ENCODE results near the gene FAM168A.
A peak's percentile ranks its signal among the peaks of the same experiment; 100 is the strongest.
"Not testable (repeated sequence)": the region's sequence is repeated elsewhere in the genome, so short reads cannot be mapped to it uniquely, and the experiment has no call there.

Gene FAM168A

DNA sequence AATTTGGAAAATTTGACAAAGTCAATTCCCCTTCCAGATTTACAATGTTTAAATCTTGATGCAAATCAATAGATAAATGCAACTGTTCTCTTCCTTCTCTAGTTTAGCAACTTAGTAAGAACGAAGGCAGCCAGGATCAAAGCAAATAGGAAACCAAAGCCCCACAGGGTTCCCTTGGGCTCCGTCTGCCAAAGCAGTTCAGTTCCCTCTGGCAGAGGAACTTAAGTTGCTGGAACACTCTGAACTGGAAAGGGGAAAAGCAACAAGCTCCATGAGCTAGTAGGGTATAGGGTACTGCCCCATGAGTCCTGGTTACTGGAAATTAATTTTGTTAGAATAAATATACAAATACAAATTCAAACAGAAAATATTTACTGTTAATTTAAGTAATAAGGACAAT, 130.4 kb downstream of the FAM168A start:
- DNase-seq (ENCODE audit: low spot score), result no peak

DNA sequence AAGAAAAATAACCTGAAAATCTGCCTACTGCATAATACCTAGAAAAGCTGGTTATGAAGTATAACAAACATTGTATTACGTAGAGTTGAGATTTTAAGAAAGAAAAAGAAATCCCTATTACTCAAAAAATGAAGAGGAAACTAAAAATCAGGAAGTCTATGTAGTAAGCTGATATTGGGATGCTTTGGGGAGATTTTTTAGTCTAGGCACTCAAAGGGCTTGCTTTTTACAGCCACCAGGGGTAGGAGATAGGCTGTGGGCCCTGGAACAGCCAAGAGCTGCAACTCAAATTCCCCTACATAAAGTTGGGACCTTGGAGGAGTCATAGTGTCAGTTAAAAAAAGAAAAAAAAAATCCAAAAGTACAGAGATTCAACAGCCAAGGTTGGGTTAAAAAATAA, 131.3 kb downstream of the FAM168A start:
- DNase-seq (ENCODE audit: low spot score), result no peak

DNA sequence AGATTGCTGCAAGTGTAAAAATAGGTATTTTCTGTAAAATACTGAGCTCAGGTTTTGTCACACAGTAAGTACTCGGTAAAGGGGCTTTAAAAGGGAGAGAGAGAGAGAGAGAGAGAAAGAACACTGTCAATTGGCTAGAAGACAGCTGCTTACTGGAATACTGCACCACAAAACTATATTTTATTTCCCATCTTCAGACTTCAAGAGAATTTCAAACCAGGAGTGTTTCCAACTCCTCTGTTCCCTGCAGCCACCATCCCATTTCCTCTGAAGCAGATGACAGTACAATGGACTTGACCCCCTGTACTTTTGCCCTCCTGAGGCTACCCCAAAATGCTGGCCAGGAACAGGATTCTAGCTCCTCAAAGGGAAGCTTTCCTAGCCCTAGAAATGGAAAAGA, 132.0 kb downstream of the FAM168A start:
- no peak for DNase-seq (ENCODE audit: low spot score)

DNA sequence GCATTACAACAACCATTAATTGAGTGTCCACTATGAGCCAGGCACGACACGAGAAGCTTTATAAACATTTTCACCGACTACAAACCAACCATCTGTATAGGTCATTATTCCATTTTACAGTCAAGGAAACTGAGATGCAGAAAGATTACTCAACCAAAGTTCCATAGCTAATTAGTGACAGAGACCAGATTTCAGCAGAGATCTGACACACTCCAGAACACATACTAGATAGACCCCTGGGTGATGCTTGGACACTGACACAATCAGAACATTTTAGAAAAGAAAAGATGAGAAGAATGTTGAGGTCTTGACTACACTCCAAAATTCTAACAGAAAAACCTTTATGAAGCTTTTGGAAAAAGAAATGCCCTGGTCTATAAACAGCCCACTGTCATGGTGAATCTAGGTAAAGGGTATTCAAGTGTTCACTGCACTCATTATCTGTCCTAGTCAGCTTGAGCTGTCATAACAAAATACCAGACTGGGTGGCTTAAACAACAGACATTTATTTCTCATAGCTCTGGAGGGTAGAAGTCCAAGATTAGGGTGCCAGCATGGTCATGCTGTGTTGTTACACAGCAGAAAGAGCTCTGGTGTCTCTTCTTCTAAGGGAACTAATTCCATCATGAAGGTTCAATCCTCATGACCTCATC, 132.8 kb downstream of the FAM168A start:
- DNase-seq (ENCODE audit: low spot score), result no peak

DNA sequence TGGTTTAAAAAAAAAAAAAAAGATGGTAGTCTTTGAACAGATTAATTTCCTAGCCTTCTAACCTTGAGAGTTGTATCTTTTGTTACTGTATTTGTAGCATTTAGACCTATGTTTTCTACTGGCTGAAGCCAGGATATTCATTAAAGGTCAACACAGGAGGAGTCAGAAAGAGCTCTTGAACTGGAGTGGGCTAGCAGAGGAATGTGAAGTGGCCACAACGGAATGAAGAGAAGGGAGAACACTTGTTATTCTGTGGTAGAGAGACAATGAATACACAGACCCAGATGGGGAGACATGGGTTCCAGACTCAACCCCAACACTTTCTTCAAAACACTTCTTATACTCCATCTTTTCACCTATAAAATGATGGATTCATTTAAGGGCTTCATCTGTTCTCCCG, 133.6 kb downstream of the FAM168A start:
- no peak for DNase-seq (ENCODE audit: low spot score)

DNA sequence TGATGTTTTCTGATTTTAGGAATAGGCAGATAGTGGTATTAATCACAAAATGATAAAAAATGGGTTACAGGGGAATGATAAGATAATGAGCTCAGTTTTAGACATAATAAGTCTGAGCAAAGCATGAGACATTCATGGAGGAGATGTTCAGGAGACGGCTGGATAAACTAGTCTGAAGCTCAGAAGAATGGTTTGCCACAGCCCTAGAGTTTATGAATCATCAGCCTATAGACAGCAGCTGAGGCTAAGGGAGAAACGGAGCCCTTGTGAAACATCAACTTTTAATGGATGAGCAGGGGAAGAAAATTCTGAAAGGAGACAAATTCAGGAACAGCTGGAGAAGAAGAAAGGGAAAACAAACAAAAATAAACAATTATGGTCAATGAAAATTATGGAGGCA, 134.6 kb downstream of the FAM168A start:
- DNase-seq (ENCODE audit: low spot score), result no peak

DNA sequence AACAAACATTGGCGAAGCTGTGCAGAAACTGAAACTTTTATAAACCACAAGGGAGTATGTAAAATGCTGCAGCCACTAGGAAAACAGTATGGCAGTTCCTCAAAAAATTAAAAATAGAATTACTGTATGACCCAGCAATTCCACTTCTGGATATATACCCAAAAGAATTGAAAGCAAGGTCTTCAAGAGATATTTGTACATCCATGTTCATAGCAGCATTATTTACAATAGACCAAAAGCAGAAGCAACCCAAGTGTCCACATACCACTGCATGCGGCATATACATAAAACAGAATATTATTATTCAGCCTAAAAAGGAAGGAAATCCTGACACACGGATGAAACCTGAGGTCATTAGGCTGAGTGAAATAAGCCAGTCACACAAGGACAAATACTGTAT, 135.9 kb downstream of the FAM168A start:
- no peak for DNase-seq (ENCODE audit: low spot score)

DNA sequence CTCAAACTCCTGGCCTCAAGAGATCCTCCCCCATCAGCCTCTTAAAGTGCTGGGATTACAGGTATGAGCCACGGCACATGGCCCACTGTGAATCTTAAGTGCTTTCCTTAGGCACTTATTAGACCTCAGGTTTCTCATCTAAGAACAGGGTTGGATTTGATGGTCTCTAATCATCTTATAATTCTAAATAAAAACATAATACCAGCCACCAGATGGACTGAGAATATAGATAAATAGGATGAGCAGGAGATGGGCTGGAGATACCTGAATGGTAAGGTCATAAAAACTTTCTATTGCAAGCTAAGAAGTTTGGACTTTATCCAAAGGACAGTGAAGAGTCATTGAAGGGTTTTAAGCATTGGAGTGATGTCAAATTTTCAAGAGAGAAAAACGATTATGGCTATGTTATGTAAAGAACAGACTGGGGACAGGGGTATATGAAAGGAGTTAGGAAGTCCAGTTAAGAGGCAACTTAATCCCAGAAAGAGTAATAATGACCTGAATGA, 136.5 kb downstream of the FAM168A start:
- DNase-seq (ENCODE audit: low spot score), result no peak

DNA sequence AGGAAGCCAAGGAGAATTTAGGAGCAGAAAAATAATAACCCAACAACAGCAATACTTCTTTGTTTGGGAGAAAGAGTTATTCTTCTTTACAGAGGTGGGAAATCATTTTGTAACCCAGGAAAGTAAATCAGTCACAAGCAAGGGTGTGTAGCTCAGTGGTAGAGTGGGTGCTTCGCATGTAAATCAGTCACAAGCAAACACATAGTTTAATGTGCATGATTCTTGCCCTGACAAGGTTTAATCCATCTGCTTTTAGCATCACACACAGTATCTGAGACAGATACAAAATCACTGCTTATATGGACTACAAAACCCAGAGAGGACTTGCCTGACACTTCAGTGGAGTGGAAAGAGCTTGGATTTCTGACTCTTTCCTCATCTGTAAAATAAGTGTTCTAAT, 139.7 kb downstream of the FAM168A start:
- no peak for DNase-seq (ENCODE audit: low spot score)

DNA sequence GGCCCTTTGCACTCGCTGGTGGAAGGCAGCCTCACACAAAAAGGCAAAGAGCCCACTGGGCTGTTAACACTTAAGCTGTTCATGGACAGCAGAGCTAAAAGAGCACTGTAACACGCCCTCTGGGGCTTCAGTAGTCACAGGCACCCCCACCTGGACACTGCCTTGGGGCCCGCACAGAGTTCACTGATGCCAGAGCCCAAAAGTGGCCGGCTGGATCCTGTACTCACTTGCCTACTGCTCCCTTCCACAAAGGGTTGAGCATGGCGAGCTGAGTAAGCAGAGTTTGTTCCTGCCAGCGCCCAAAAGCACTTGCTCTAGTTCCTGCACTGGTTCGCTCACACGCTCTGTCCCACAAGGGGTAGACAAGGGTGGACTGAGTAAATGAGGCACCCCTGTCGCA, 142.9 kb downstream of the FAM168A start:
- DNase-seq (ENCODE audit: low spot score), result no peak

DNA sequence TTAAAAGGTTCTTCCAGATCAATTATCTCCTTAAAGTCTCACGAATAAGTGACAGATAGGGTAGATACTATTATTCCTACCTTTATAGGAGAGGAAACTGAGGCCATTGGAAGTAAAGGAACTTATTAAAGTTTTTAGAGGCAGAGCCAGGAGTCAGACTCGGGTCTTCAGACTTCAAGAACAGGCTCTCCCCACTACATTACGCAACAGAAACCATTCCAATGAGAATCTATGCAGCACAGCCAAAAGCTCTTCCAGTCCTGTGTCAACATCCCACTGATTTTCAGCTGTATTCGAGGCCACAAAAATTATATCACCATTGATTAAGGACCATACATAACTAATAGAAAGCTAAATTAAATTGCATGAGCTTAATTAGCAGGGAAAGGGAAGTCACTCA, 144.3 kb downstream of the FAM168A start:
- DNase-seq (ENCODE audit: low spot score), result no peak

DNA sequence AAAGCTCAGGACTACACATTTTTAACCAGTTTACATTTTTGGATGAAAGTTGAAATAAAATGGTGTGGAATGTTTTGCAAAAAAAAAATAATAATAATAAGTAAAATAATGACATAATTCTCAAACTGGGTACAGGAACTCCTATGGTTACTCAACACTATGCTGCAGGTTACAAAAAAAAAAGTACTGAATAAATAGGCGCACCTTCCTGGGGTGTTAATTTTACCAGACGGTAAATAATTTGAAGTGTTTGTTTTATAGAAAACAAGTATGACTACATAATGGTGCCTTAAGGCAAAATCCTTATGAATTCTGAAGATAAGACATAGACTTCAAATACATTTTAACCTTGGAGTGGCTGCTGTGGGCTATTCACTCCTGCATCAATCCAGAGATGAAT, 145.2 kb downstream of the FAM168A start:
- DNase-seq (ENCODE audit: low spot score), result no peak

DNA sequence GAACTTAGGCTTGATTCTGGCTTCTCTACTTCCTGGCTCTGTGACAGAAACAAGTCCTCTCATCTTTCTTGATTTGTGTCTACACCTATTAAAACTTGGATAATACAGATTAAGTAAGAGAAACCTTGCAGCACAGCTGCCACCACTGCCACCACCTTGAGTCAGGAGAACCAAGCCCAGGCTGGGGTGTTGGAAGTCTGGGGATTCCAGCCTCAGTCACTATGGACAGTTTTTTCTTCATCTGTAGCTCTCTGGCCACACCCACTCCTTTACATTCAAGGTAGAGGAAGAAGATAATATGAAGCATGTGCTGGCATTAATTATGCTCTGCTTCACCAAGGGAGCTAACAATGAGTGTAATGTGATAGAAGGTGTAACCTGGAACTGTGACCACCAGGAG, 146.0 kb downstream of the FAM168A start:
- no peak for DNase-seq (ENCODE audit: low spot score)

DNA sequence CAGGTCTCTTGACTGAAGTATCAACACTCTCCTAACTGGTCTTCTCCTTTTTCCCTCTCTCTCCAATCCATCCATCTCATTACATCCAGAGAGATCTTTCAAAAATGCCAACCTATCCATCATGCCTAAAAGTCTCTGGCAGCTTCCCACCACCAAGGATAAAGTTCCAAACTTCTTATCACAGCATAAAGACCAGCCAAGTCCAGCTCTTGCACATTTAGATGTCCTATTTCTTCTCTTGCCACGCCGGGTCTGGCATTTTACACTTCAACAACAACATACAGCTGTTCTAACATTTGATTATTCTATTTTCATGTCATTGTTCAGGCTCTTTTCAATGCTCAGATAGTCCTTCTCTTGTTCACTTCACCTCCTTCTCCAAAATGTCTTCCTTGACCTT, 151.1 kb downstream of the FAM168A start:
- no peak for DNase-seq (ENCODE audit: low spot score)

DNA sequence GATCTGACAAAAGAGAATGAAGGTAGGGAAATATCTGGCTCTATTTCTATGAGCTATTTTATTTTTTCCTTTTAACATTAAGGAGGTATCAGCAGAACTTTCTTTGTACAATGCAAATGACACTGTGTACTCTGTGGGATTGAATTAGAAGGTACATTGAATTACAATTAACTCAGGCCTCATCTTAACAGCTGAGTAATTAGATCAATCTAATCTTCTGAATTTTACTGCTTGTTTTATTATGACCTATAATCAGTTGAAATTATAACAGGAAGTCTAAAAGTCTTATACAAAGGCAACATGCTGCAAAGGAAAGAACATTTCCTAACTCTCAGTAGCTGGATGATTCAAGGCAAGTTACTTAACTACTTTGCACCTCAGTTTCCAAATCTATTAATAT, 151.9 kb downstream of the FAM168A start:
- no peak for DNase-seq (ENCODE audit: low spot score)

DNA sequence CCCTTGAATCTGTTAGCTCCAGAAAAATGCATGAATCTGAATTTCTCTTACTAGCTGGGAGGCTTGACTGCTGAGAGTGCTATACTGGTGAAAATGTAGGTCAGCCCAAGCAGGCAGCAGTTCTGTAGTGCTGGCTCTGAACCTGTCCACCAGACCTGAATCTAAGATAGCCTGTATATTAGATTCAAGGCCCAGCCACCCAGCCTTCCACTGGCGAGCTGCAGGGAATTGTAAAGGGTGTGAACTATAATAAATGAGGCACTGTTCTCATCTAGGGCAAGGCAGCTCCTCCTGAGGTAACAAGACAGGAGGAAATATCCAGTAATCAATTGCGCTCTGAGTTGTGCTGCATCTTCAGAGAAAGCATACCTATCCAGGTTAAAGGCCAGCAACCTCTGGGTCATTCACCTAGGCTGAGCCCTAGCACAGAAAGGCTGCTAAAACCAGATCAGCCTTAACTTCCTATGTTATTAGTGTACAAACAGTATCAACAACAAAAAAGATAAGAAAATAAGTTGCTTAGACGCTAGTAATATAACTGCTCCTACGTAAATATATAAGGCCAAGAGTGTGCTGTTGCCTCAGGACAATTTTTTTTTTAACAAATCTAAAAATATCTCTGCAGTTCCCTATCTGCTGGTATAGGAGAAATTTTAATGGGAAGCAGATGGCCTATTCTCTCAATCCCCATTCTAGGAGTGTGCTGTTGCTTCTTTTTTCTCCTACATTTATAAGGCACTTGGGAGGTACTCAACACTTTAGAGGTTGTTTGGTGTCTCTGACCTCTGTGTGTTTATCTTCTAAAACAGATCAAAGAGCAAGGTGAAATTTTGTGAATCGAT, 158.7 kb downstream of the FAM168A start:
- no peak for DNase-seq (ENCODE audit: low spot score)

DNA sequence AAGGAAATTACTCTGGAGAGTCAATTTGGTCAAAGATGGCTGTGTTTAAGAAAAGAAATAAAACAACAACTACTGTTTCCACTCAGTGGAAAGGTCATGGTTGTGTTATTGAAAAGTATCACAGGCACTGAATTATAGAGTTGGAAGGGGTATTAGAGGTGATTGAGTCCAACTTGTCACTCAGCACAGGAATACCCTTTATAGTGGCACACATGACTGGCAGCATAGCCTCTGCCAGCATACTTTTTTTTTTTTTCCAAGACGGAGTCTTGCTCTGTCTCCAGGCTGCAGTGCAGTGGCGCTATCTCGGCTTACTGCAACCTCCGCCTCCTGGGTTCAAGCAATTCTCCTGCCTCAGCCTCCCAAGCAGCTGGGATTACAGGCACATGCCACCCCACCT, 161.1 kb downstream of the FAM168A start:
- DNase-seq (ENCODE audit: low spot score), result not testable (repeated sequence)

DNA sequence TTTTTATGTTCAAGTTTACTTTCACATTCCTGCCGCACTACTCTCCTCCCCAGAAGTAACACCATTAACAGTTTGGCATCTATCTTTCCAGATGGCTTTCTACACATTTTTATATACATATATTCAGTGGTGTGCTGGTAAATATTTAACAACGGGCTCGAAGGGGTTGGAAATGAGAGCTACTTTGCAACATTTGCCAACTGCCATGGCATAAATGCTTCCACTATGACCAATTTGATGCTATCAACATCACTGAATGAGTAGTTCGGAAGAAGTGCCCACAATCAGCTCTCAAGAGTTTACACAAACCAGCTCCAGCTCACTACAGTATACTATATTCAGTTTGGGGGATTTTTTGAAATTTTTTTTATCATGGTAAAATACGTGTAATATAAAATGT, 166.5 kb downstream of the FAM168A start:
- peak; percentile 63 for DNase-seq (ENCODE audit: low spot score)

DNA sequence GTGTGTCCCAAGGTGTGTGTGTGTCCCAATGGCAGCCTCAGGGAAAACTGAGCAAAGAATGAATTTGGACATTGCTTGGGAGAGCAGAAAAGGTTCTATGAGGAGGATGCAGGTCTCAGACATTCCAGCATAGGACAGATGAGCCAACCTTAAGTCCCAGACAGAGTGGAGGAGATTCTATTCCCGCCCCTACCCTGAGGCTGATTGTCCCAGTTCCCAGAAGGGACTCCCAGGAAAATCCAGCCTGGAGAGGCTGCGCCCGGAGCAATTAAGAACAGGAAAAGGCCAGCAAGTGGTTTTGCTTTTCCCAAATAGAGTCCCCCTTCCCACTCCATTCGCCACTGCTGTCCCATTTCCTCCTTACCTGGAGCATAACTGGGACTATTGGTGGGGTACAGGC, 167.6 kb downstream of the FAM168A start:
- no peak for DNase-seq (ENCODE audit: low spot score)

DNA sequence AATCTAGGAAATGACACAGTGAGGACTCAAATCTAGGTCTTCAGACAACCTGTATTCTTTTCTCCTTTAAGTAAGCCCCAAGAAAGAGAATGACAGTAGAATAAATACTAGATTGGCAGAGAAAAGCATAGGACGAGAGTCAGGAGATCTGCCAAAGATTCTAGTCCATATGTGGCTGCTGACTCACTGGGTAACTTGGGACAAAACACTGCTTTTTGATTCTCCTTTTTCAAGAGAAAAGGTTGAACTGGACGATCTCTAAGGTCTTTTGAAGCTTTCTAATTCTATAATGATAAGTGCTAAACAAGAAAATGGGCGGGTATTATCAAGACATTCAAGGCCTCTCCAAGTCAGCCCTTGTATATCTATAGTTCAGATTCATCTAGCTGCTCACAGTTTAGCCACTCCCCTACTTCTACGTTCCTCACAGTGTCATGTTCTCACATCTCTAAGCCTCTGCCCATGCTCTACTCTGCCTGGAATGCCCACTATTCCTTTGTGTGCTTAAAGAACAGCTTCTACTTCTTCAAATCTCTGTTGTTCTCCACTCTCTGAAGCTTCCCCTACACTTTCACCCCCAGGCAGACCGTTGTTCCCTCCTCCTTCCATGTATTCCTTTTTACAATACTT, 168.7 kb downstream of the FAM168A start:
- DNase-seq (ENCODE audit: low spot score), result no peak

DNA sequence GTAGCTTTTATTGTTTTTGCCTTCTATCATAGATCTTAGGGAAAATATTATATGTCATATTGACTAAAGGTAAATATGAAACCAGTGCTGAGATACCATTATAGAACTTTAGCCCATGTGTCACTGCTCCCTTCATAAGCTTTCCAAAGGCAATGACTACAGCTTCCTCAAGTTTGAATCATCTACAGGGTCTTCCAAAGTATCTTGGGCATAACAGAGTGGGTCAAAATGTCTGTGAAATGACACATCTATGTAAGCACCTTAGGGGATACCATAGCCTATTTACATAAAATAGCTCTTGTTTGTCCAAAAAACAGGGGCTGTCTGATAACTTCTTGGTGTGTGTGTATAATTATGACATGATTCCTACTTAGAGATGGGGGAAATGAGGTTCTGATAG, 169.2 kb downstream of the FAM168A start:
- DNase-seq (ENCODE audit: low spot score), result no peak

DNA sequence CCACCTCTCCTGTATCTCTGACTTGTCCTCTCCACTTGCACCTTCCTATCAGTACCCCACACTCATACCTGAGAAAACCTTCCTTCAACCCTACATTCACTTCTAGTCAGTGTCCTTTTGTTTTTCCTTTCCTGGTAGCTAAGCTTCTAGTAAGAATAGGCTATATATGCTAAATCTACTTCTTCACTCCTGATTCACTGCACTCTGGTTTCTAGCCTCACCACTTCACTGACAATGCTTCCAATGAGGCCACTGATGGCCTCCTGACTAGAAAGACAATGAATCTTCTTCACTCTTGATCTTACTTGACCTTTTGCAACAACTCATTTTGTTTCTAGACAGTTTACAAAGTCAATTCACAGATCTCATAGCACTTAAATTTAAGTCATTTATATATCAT, 169.7 kb downstream of the FAM168A start:
- no peak for DNase-seq (ENCODE audit: low spot score)

DNA sequence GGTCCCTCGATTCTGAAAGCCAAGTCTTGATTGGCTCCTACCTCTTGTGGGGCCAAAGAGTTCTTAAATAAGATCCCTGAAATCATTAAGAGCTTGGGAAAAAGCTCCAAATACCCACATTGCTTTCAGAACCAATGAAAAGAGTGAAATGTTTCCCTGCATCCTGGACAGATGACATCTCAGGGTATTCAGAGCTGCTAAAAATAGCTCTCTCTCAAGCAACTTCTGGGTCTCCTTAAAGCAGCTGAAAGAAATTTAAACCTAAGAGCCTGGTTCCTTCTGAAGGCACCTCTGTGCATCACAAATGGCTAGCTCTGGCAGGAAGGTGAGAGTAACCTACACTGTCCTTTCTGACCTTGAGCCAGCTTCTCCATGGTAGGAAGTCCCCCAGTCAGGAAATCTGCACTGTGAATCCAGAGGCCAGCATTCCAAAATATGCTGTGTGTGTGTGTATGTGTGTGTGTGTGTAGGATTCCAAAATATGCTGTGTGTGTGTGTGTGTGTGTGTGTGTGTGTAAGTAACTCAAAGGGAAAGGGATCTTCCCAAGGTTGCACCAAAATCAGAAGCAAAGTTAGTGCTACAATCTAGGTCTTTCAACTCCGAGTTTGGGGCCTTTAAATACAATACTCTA, 171.6 kb downstream of the FAM168A start:
- no peak for DNase-seq (ENCODE audit: low spot score)

All from activated CD4-positive, alpha-beta T cell treated with anti-CD3 and anti-CD28 coated beads, Interleukin-2, Interleukin-4, amounts not matched to agents 100 ng/mL and 50 ng/mL, durations not matched to agents 16 hours and 8 hours (primary cell).